IPS-NIHi7 (cell line): Measurements from ENCODE around the gene CRIM1.

Experiments
- DNase-seq: peaks from one replicate; pipeline ENCODE4 v3.0.0; 2012; ENCODE audit warnings: mixed read lengths; ENCODE audit errors: extremely low spot score

The CRIM1 gene

GRCh38 chr2:36396878-36397539, 41.4 kb downstream of the CRIM1 start:
- no peak for DNase-seq

- no peak for DNase-seq
Observed at GRCh38 chr2:36397728-36398413, 42.3 kb downstream of the CRIM1 start.

GRCh38 chr2:36399050-36399449, 43.5 kb downstream of the CRIM1 start:
- DNase-seq: no peak

- DNase-seq: no peak
Observed at GRCh38 chr2:36403675-36404230, 48.2 kb downstream of the CRIM1 start.

GRCh38 chr2:36404318-36404717, 48.7 kb downstream of the CRIM1 start:
- DNase-seq: no peak

GRCh38 chr2:36404754-36405153, 49.2 kb downstream of the CRIM1 start:
- DNase-seq: no peak

- no peak for DNase-seq
Observed at GRCh38 chr2:36405183-36405582, 49.6 kb downstream of the CRIM1 start.

- DNase-seq: no peak
Observed at GRCh38 chr2:36406296-36406695, 50.7 kb downstream of the CRIM1 start.

GRCh38 chr2:36407413-36407812, 51.8 kb downstream of the CRIM1 start:
- DNase-seq: no peak

- peak; percentile 58 for DNase-seq
Observed at GRCh38 chr2:36408198-36408703, 52.7 kb downstream of the CRIM1 start.

GRCh38 chr2:36409335-36409734, 53.8 kb downstream of the CRIM1 start:
- DNase-seq: no peak

GRCh38 chr2:36409935-36410334, 54.4 kb downstream of the CRIM1 start:
- no peak for DNase-seq

- DNase-seq: no peak
Observed at GRCh38 chr2:36410681-36411080, 55.1 kb downstream of the CRIM1 start.

- peak; percentile 45 for DNase-seq
Observed at GRCh38 chr2:36411962-36412444, 56.4 kb downstream of the CRIM1 start.

GRCh38 chr2:36413218-36413617, 57.6 kb downstream of the CRIM1 start:
- no peak for DNase-seq

- no peak for DNase-seq
Observed at GRCh38 chr2:36414307-36414706, 58.7 kb downstream of the CRIM1 start.

GRCh38 chr2:36415381-36416022, 59.9 kb downstream of the CRIM1 start:
- DNase-seq: no peak

- DNase-seq: no peak
Observed at GRCh38 chr2:36416370-36417165, 61.0 kb downstream of the CRIM1 start.

GRCh38 chr2:36420569-36421181, 65.1 kb downstream of the CRIM1 start:
- no peak for DNase-seq

- no peak for DNase-seq
Observed at GRCh38 chr2:36421379-36421778, 65.8 kb downstream of the CRIM1 start.

- DNase-seq: no peak
Observed at GRCh38 chr2:36423172-36423571, 67.6 kb downstream of the CRIM1 start.
